ENCODE measurements around the gene CIITA. TPM values are rescaled to one million over a fixed set of nuclear protein-coding genes. Genes with fewer than 3 reads are reported as not detected.

CIITA gene
- total RNA-seq, 2 experiments from 2014 or later, result 2.4 to 3.0 TPM

- no peaks in the 10 kb centered on the region for H3K9me3 Mint-ChIP-seq
- H3K4me3 Mint-ChIP-seq, result no peak overlapping the region
- H3K27me3 ChIP-seq (ENCODE audit: control insufficient read depth in 1 of 2, insufficient read depth in 2 of 2, low read length in 2 of 2), result peaks cover 3 to 14% of the 10 kb centered on the region in 2 experiments
- H3K27ac Mint-ChIP-seq, result no peak overlapping the region
- peak overlapping the region; percentile 14 for H3K4me3 ChIP-seq (ENCODE audit: low read length)
- no peaks in the 10 kb centered on the region for H3K36me3 Mint-ChIP-seq (ENCODE audit: low read depth)
- intact Hi-C loops (cut with DNase I, micrococcal nuclease), result no loop called here
- H3K4me1 Mint-ChIP-seq (ENCODE audit: low read depth), result peaks cover 31% of the 10 kb centered on the region
- ATAC-seq (ENCODE audit: poor library complexity) (no peak), DNase-seq (peak in 2 of 14 experiments; percentile 47)
- ChIA-PET POLR2A (interaction anchor here (0.5 kb wide), 1 partner anchor 327 kb away, joined by 3 read pairs; no protein-coding TSS in a partner anchor), CTCF (no interaction called here)
- H3K9me3 ChIP-seq (ENCODE audit: control insufficient read depth in 1 of 2, insufficient read depth in 1 of 2, low read length in 2 of 2), result no peaks in the 10 kb centered on the region
- H3K27ac ChIP-seq (ENCODE audit: low read depth in 1 of 2, low read length in 2 of 2), result no peak overlapping the region
- TF ChIP-seq, protein P1, sequence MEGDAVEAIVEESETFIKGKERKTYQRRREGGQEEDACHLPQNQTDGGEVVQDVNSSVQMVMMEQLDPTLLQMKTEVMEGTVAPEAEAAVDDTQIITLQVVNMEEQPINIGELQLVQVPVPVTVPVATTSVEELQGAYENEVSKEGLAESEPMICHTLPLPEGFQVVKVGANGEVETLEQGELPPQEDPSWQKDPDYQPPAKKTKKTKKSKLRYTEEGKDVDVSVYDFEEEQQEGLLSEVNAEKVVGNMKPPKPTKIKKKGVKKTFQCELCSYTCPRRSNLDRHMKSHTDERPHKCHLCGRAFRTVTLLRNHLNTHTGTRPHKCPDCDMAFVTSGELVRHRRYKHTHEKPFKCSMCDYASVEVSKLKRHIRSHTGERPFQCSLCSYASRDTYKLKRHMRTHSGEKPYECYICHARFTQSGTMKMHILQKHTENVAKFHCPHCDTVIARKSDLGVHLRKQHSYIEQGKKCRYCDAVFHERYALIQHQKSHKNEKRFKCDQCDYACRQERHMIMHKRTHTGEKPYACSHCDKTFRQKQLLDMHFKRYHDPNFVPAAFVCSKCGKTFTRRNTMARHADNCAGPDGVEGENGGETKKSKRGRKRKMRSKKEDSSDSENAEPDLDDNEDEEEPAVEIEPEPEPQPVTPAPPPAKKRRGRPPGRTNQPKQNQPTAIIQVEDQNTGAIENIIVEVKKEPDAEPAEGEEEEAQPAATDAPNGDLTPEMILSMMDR (IDR thresholded peaks at IDR 0.05), result no peak
- peaks cover 38% of the 10 kb centered on the region for H3K4me1 ChIP-seq (ENCODE audit: insufficient read depth, low read length)
- no peaks in the 10 kb centered on the region for H3K36me3 ChIP-seq (ENCODE audit: insufficient read depth, low read length)
- peaks cover 17% of the 10 kb centered on the region for H3K27me3 Mint-ChIP-seq
Observed at GRCh38 chr16:10868596-10869469, 8.2 kb upstream of the CIITA start.

GRCh38 chr16:10870137-10870776 is 6.7 kb upstream of the CIITA start:
- intact Hi-C loops (cut with DNase I, micrococcal nuclease), result no loop called here
- Mint-ChIP-seq H3K4me1 (ENCODE audit: low read depth) (peaks cover 31% of the 10 kb centered on the region), H3K27ac (no peak overlapping the region), H3K9me3 (no peaks in the 10 kb centered on the region), H3K4me3 (no peak overlapping the region), H3K27me3 (peaks cover 30% of the 10 kb centered on the region), H3K36me3 (ENCODE audit: low read depth) (no peaks in the 10 kb centered on the region)
- Histone ChIP-seq H3K36me3 (ENCODE audit: insufficient read depth, low read length) (no peaks in the 10 kb centered on the region), H3K27me3 (ENCODE audit: control insufficient read depth in 1 of 2, insufficient read depth in 2 of 2, low read length in 2 of 2) (peaks cover 0 to 12% of the 10 kb centered on the region in 2 experiments), H3K9me3 (ENCODE audit: control insufficient read depth in 1 of 2, insufficient read depth in 1 of 2, low read length in 2 of 2) (no peaks in the 10 kb centered on the region), H3K4me3 (ENCODE audit: low read length) (no peak overlapping the region), H3K27ac (ENCODE audit: low read depth in 1 of 2, low read length in 2 of 2) (no peak overlapping the region), H3K4me1 (ENCODE audit: insufficient read depth, low read length) (peaks cover 41% of the 10 kb centered on the region)
- POLR2A ChIA-PET, result no interaction called here
- TF ChIP-seq, protein P1 (IDR thresholded peaks at IDR 0.05), result no peak
- DNase-seq (no peak), ATAC-seq (ENCODE audit: poor library complexity) (no peak)
- CTCF ChIA-PET, result interaction anchor here (0.7 kb wide), 1 partner anchor 1615 kb away, joined by 3 read pairs; no protein-coding TSS in a partner anchor

- DNase-seq, result no peak
- intact Hi-C loops (cut with DNase I, micrococcal nuclease), result no loop called here
- Histone ChIP-seq H3K36me3 (ENCODE audit: insufficient read depth, low read length) (no peaks in the 10 kb centered on the region), H3K4me1 (ENCODE audit: insufficient read depth, low read length) (peaks cover 43% of the 10 kb centered on the region), H3K27me3 (ENCODE audit: control insufficient read depth in 1 of 2, insufficient read depth in 2 of 2, low read length in 2 of 2) (peaks cover 0 to 11% of the 10 kb centered on the region in 2 experiments), H3K9me3 (ENCODE audit: control insufficient read depth in 1 of 2, insufficient read depth in 1 of 2, low read length in 2 of 2) (no peaks in the 10 kb centered on the region), H3K27ac (ENCODE audit: low read depth in 1 of 2, low read length in 2 of 2) (no peak overlapping the region), H3K4me3 (ENCODE audit: low read length) (no peak overlapping the region)
- no peak overlapping the region for H3K27ac Mint-ChIP-seq
- TF ChIP-seq, protein P1 (IDR thresholded peaks at IDR 0.05), result no peak
- ATAC-seq (ENCODE audit: poor library complexity), result no peak
- peaks cover 35% of the 10 kb centered on the region for H3K27me3 Mint-ChIP-seq
- no peaks in the 10 kb centered on the region for H3K9me3 Mint-ChIP-seq
- ChIA-PET CTCF (no interaction called here), POLR2A (no interaction called here)
- H3K4me3 Mint-ChIP-seq, result no peak overlapping the region
- no peaks in the 10 kb centered on the region for H3K36me3 Mint-ChIP-seq (ENCODE audit: low read depth)
- peaks cover 31% of the 10 kb centered on the region for H3K4me1 Mint-ChIP-seq (ENCODE audit: low read depth)
Observed at GRCh38 chr16:10870808-10871156, 6.2 kb upstream of the CIITA start.
